Activated naive CD4-positive, alpha-beta T cell treated with anti-CD3 and anti-CD28 coated beads, Interleukin-2, amount 50 U/mL, for 24 hours (primary cell): Measurements from ENCODE around the gene ARMCX2.

Experiments
- H3K27ac Mint-ChIP-seq: one replicate; pipeline ENCODE4 v1.8.0; 2021; ENCODE audit warnings: mild to moderate bottlenecking, mixed read lengths
- H3K27me3 Mint-ChIP-seq: one replicate; pipeline ENCODE4 v1.8.0; 2021; ENCODE audit warnings: mixed read lengths
- H3K36me3 Mint-ChIP-seq: one replicate; pipeline ENCODE4 v1.8.0; 2021; ENCODE audit warnings: mixed read lengths
- H3K4me1 Mint-ChIP-seq: one replicate; pipeline ENCODE4 v1.8.0; 2021; ENCODE audit warnings: mixed read lengths
- H3K4me3 Mint-ChIP-seq: one replicate; pipeline ENCODE4 v1.8.0; 2021; ENCODE audit warnings: mild to moderate bottlenecking, mixed read lengths
- H3K9me3 Mint-ChIP-seq: one replicate; pipeline ENCODE4 v1.8.0; 2021; ENCODE audit warnings: mixed read lengths

The ARMCX2 gene

GRCh38 chrX:101642093-101642492, 17.6 kb downstream of the ARMCX2 start:
- no peaks in the 10 kb centered on the region for H3K27me3 Mint-ChIP-seq
- no peaks in the 10 kb centered on the region for H3K36me3 Mint-ChIP-seq

GRCh38 chrX:101639583-101639982, 20.1 kb downstream of the ARMCX2 start:
- Mint-ChIP-seq H3K27ac (no peak overlapping the region), H3K27me3 (no peaks in the 10 kb centered on the region), H3K9me3 (no peaks in the 10 kb centered on the region), H3K4me1 (no peaks in the 10 kb centered on the region), H3K36me3 (no peaks in the 10 kb centered on the region), H3K4me3 (no peak overlapping the region)

More at GRCh38 chrX:101642093-101642492, 17.6 kb downstream of the ARMCX2 start:
- Mint-ChIP-seq H3K4me1 (no peaks in the 10 kb centered on the region), H3K27ac (no peak overlapping the region), H3K9me3 (no peaks in the 10 kb centered on the region), H3K4me3 (no peak overlapping the region)

GRCh38 chrX:101619364-101619763, 40.3 kb downstream of the ARMCX2 start:
- Mint-ChIP-seq H3K4me3 (no peak overlapping the region), H3K9me3 (no peaks in the 10 kb centered on the region), H3K4me1 (peaks cover 38% of the 10 kb centered on the region), H3K36me3 (peaks cover 6% of the 10 kb centered on the region), H3K27ac (no peak overlapping the region), H3K27me3 (no peaks in the 10 kb centered on the region)

- Mint-ChIP-seq H3K4me1 (peaks cover 28% of the 10 kb centered on the region), H3K9me3 (no peaks in the 10 kb centered on the region), H3K4me3 (peak within 1 kb of the TSS; percentile 91), H3K36me3 (peaks cover 2% of the 10 kb centered on the region), H3K27me3 (no peaks in the 10 kb centered on the region), H3K27ac (peak within 1 kb of the TSS; percentile 86)
Measured at GRCh38 chrX:101617211-101618191, 42.1 kb downstream of the ARMCX2 start, which contains the start of gene ARMCX6. Gene ARMCX6 (minus strand): TSS chrX:101618000. CDS start chrX:101616620, 1,380 bp downstream.

GRCh38 chrX:101605728-101606127, 53.9 kb downstream of the ARMCX2 start:
- Mint-ChIP-seq H3K4me1 (no peaks in the 10 kb centered on the region), H3K4me3 (no peak overlapping the region), H3K36me3 (no peaks in the 10 kb centered on the region), H3K27me3 (no peaks in the 10 kb centered on the region), H3K27ac (no peak overlapping the region), H3K9me3 (no peaks in the 10 kb centered on the region)
